Measurements from ENCODE around the gene PDIA2.
"Not testable (repeated sequence)": the region's sequence is repeated elsewhere in the genome, so short reads cannot be mapped to it uniquely, and the experiment has no call there.

Gene PDIA2

GRCh38 chr16:267562-267961 lies 15.4 kb upstream of the PDIA2 start:
- H3K27ac ChIP-seq (ENCODE audit: insufficient read depth in 1 of 2, low read depth in 1 of 2, low read length in 2 of 2, poor library complexity in 1 of 2, severe bottlenecking in 2 of 2); H3K4me3 ChIP-seq (ENCODE audit: control insufficient read depth in 1 of 7, extremely low read depth in 1 of 7, insufficient read depth in 4 of 7, low read depth in 2 of 7, low read length in 6 of 7); DNase-seq; H3K4me1 ChIP-seq (ENCODE audit: control extremely low read depth in 1 of 4, control insufficient read depth in 4 of 4, insufficient read depth in 4 of 4, low read length in 3 of 4); POLR2A ChIA-PET; CTCF ChIA-PET; H3K27me3 ChIP-seq (replicated peaks in 2 of 5; ENCODE audit: control insufficient read depth in 4 of 5, insufficient read depth in 5 of 5, low read length in 4 of 5); H3K9me3 ChIP-seq (ENCODE audit: control extremely low read depth in 1 of 5, control insufficient read depth in 4 of 5, insufficient read depth in 2 of 5, low read depth in 1 of 5, low read length in 4 of 5): not testable (repeated sequence)
- H3K36me3 ChIP-seq (ENCODE audit: control insufficient read depth in 4 of 4, insufficient read depth in 4 of 4, low read length in 3 of 4), result peaks cover 0 to 27% (median 15%) of the 10 kb centered on the region in 4 experiments
- 98% methylated on average over 14 of the region's 17 CpGs for WGBS (ENCODE audit: insufficient coverage)

- no peak overlapping the region for H3K4me3 ChIP-seq (ENCODE audit: control insufficient read depth in 1 of 7, extremely low read depth in 1 of 7, insufficient read depth in 4 of 7, low read depth in 2 of 7, low read length in 6 of 7)
- no peak for DNase-seq
- H3K4me1 ChIP-seq (ENCODE audit: control extremely low read depth in 1 of 4, control insufficient read depth in 4 of 4, insufficient read depth in 4 of 4, low read length in 3 of 4), result no peaks in the 10 kb centered on the region
- H3K9me3 ChIP-seq (ENCODE audit: control extremely low read depth in 1 of 5, control insufficient read depth in 4 of 5, insufficient read depth in 2 of 5, low read depth in 1 of 5, low read length in 4 of 5), result no peaks in the 10 kb centered on the region
- ChIA-PET CTCF (no interaction called here), POLR2A (no interaction called here)
- 88% methylated on average over 33 of the region's 40 CpGs for WGBS (ENCODE audit: insufficient coverage)
- H3K27me3 ChIP-seq (replicated peaks in 2 of 5; ENCODE audit: control insufficient read depth in 4 of 5, insufficient read depth in 5 of 5, low read length in 4 of 5), result no peaks in the 10 kb centered on the region
- H3K36me3 ChIP-seq (ENCODE audit: control insufficient read depth in 4 of 4, insufficient read depth in 4 of 4, low read length in 3 of 4), result peaks cover 0 to 22% (median 13%) of the 10 kb centered on the region in 4 experiments
- H3K27ac ChIP-seq (ENCODE audit: insufficient read depth in 1 of 2, low read depth in 1 of 2, low read length in 2 of 2, poor library complexity in 1 of 2, severe bottlenecking in 2 of 2), result no peak overlapping the region
These were observed 14.6 kb upstream of the PDIA2 start for GRCh38 chr16:268141-269053.

- ChIA-PET CTCF (no interaction called here), POLR2A (no interaction called here)
- Histone ChIP-seq H3K4me1 (ENCODE audit: control extremely low read depth in 1 of 4, control insufficient read depth in 4 of 4, insufficient read depth in 4 of 4, low read length in 3 of 4) (no peaks in the 10 kb centered on the region), H3K36me3 (ENCODE audit: control insufficient read depth in 4 of 4, insufficient read depth in 4 of 4, low read length in 3 of 4) (peaks cover 0 to 14% (median 9%) of the 10 kb centered on the region in 4 experiments), H3K27me3 (replicated peaks in 2 of 5; ENCODE audit: control insufficient read depth in 4 of 5, insufficient read depth in 5 of 5, low read length in 4 of 5) (peaks cover 0 to 6% (median 0%) of the 10 kb centered on the region in 5 experiments), H3K4me3 (ENCODE audit: control insufficient read depth in 1 of 7, extremely low read depth in 1 of 7, insufficient read depth in 4 of 7, low read depth in 2 of 7, low read length in 6 of 7) (no peak overlapping the region), H3K27ac (ENCODE audit: insufficient read depth in 1 of 2, low read depth in 1 of 2, low read length in 2 of 2, poor library complexity in 1 of 2, severe bottlenecking in 2 of 2) (no peak overlapping the region), H3K9me3 (ENCODE audit: control extremely low read depth in 1 of 5, control insufficient read depth in 4 of 5, insufficient read depth in 2 of 5, low read depth in 1 of 5, low read length in 4 of 5) (no peaks in the 10 kb centered on the region)
- 96% methylated on average over 22 of the region's 24 CpGs for WGBS (ENCODE audit: insufficient coverage)
- no peak for DNase-seq
These were observed 13.7 kb upstream of the PDIA2 start for GRCh38 chr16:269061-269796.

- Histone ChIP-seq H3K36me3 (ENCODE audit: control insufficient read depth in 4 of 4, insufficient read depth in 4 of 4, low read length in 3 of 4) (peaks cover 0 to 4% (median 2%) of the 10 kb centered on the region in 4 experiments), H3K9me3 (ENCODE audit: control extremely low read depth in 1 of 5, control insufficient read depth in 4 of 5, insufficient read depth in 2 of 5, low read depth in 1 of 5, low read length in 4 of 5) (no peaks in the 10 kb centered on the region), H3K27ac (ENCODE audit: insufficient read depth in 1 of 2, low read depth in 1 of 2, low read length in 2 of 2, poor library complexity in 1 of 2, severe bottlenecking in 2 of 2) (no peak overlapping the region), H3K4me1 (ENCODE audit: control extremely low read depth in 1 of 4, control insufficient read depth in 4 of 4, insufficient read depth in 4 of 4, low read length in 3 of 4) (peaks cover 0 to 7% (median 6%) of the 10 kb centered on the region in 4 experiments), H3K4me3 (ENCODE audit: control insufficient read depth in 1 of 7, extremely low read depth in 1 of 7, insufficient read depth in 4 of 7, low read depth in 2 of 7, low read length in 6 of 7) (no peak overlapping the region), H3K27me3 (replicated peaks in 2 of 5; ENCODE audit: control insufficient read depth in 4 of 5, insufficient read depth in 5 of 5, low read length in 4 of 5) (peaks cover 0 to 16% (median 5%) of the 10 kb centered on the region in 5 experiments)
- POLR2A ChIA-PET, result no interaction called here
- CTCF ChIA-PET, result interaction anchor here (1.1 kb wide), 2 partner anchors 14 to 19 kb away, joined by 3 read pairs; no protein-coding TSS in a partner anchor
- 95% methylated on average over 27 of the region's 34 CpGs for WGBS (ENCODE audit: insufficient coverage)
- no peak for DNase-seq
These were observed 12.3 kb upstream of the PDIA2 start for GRCh38 chr16:270381-271255.

- POLR2A ChIA-PET, result no interaction called here
- 96% methylated on average over 34 of the region's 36 CpGs for WGBS (ENCODE audit: insufficient coverage)
- DNase-seq, result no peak
- H3K36me3 ChIP-seq (ENCODE audit: control insufficient read depth in 4 of 4, insufficient read depth in 4 of 4, low read length in 3 of 4), result no peaks in the 10 kb centered on the region
- no peak overlapping the region for H3K27ac ChIP-seq (ENCODE audit: insufficient read depth in 1 of 2, low read depth in 1 of 2, low read length in 2 of 2, poor library complexity in 1 of 2, severe bottlenecking in 2 of 2)
- CTCF ChIA-PET, result no interaction called here
- peaks cover 0 to 9% (median 6%) of the 10 kb centered on the region in 4 experiments for H3K4me1 ChIP-seq (ENCODE audit: control extremely low read depth in 1 of 4, control insufficient read depth in 4 of 4, insufficient read depth in 4 of 4, low read length in 3 of 4)
- no peaks in the 10 kb centered on the region for H3K9me3 ChIP-seq (ENCODE audit: control extremely low read depth in 1 of 5, control insufficient read depth in 4 of 5, insufficient read depth in 2 of 5, low read depth in 1 of 5, low read length in 4 of 5)
- peaks cover 0 to 27% (median 7%) of the 10 kb centered on the region in 5 experiments for H3K27me3 ChIP-seq (replicated peaks in 2 of 5; ENCODE audit: control insufficient read depth in 4 of 5, insufficient read depth in 5 of 5, low read length in 4 of 5)
- H3K4me3 ChIP-seq (ENCODE audit: control insufficient read depth in 1 of 7, extremely low read depth in 1 of 7, insufficient read depth in 4 of 7, low read depth in 2 of 7, low read length in 6 of 7), result no peak overlapping the region
These were observed 10.1 kb upstream of the PDIA2 start for GRCh38 chr16:272633-273546.

Data from common myeloid progenitor, CD34-positive (primary cell).